ENCODE measurements around the gene KIF1B. TPM values are rescaled to one million over a fixed set of nuclear protein-coding genes. Genes with fewer than 3 reads are reported as not detected.

The KIF1B gene
- polyA plus RNA-seq, 1 donor from 2014 or later: 1.8 TPM

DNA sequence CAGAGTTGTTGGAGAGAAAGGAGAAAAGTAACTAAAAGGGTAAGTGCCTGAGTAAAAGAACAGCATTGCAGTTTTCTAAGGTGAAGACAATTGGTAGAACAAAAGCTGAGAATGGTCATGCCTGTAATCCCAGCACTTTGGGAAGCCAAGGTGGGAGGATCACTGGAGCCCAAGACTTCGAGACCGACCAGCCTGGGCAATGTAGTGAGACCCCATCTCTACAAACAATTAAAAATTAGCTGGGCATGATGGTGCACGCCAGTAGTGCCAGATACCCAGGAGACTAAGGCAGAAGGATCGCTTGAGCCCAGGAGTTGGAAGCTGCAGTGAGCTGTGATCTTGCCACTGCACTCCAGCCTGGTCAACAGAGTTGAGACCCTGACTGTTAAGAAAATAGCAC, 173.3 kb downstream of the KIF1B start:
- H3K27ac Mint-ChIP-seq: peak overlapping the region in 1 of 3 donors; percentile 52
- no peaks in the 10 kb centered on the region for H3K9me3 Mint-ChIP-seq
- H3K4me1 Mint-ChIP-seq: peaks cover 8 to 10% (median 9%) of the 10 kb centered on the region in 3 donors
- H3K4me3 Mint-ChIP-seq: no peak overlapping the region
- peaks cover 7% of the 10 kb centered on the region for H3K36me3 Mint-ChIP-seq
- no peaks in the 10 kb centered on the region for H3K27me3 Mint-ChIP-seq

DNA sequence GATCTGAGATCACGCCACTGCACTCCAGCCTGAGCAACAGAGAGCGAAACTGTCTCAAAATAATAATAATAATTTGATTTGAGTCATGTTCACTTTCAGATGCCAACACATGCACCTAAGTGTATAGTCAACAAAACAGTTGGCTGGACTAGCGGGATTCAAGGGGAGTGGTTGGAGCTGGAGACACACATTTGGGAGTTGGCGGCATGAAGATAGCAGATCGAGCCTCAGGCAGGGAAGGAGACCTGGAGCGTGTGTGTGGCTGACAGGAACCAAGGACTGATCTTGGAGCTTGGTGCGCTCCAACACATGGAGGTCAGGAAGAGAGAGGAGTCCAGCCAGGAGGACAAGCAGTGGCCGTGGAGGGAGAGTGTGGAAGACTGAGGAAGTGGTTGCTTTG, 173.8 kb downstream of the KIF1B start:
- H3K4me3 Mint-ChIP-seq: no peak overlapping the region
- H3K27me3 Mint-ChIP-seq: no peaks in the 10 kb centered on the region
- peaks cover 4% of the 10 kb centered on the region for H3K36me3 Mint-ChIP-seq
- H3K27ac Mint-ChIP-seq: no peak overlapping the region
- no peaks in the 10 kb centered on the region for H3K9me3 Mint-ChIP-seq
- peaks cover 8 to 10% (median 9%) of the 10 kb centered on the region in 3 donors for H3K4me1 Mint-ChIP-seq

DNA sequence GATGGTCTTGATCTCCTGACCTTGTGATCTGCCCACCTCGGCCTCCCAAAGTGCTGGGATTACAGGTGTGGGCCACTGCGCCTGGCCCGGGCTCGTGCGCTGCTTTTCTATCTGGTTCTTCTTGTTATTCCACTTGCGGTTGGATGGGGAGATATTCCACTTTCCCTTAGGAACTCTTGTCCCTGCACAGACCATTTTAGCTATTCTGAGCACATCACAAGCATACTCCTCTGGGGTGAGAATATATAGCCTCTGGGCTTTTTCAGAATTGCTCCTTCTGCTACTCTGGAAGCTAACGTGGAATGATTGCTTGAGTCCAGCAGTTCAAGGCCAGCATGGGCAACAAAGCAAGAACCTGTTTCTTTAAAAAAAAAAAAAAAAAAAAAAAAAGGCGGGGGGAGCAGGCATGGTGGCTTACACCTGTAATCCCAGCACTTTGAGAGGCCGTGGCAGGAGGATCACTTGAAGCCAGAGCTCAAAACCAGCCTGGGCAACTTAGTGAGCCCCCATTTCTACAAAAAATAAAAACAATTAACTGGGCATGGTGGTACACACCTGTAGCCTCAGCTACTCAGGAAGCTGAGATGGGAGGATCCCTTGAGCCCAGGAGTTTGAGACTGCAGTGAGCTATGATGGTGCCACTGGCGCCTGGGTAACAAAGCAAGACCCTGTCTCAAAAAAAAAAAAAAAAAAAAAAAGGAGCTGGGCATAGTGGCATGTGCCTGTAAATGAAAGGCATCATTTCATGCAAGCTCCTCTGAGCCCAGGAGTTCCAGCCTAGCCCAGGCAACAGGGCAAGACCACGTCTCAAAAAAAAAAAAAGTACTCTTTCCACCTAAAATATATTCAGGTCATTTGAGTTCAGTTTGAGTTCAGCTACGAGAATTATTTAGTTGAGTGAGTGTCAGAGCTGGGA, 176.6 kb downstream of the KIF1B start:
- no peaks in the 10 kb centered on the region for H3K9me3 Mint-ChIP-seq
- H3K27me3 Mint-ChIP-seq: no peaks in the 10 kb centered on the region
- no peak overlapping the region for H3K27ac Mint-ChIP-seq
- peaks cover 3% of the 10 kb centered on the region for H3K36me3 Mint-ChIP-seq
- H3K4me1 Mint-ChIP-seq: peaks cover 8 to 10% (median 9%) of the 10 kb centered on the region in 3 donors
- no peak overlapping the region for H3K4me3 Mint-ChIP-seq

DNA sequence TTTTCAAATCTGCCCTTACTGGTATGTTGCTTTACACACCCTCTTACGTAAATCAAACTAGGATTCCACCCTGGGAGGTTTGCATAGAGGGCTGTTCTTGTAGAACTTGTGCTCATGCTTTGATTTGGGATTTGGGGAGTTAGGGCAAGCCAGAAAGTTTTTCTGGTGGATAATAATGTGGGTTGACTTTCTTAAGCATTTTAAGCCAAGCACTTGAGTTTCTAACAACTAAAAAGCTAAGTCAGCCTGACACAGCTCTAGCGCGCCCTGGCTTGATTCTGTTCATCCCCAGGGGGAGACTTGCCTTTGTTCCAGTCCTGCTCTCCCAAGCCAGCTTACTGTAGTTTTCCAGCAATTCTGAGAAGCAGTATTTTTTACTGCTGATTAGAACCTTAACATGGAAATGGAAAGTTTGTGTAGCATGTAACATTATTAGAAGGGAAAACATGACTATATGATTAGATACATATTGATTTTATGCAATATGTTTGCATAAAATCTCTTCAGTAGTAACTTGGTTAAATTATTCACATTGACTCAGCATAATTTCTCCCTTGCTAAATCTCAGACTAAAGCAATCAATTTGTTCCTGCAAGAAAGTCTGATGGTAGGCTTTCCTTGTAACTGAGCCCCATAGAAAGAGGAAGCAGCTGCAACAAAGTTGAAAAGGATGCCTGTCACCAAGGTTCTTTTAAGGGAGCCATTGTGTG, 177.5 kb downstream of the KIF1B start:
- no peaks in the 10 kb centered on the region for H3K9me3 Mint-ChIP-seq
- peak overlapping the region in 1 of 4 donors; percentile 21 for H3K4me3 Mint-ChIP-seq
- no peaks in the 10 kb centered on the region for H3K27me3 Mint-ChIP-seq
- peaks cover 8 to 9% (median 9%) of the 10 kb centered on the region in 3 donors for H3K4me1 Mint-ChIP-seq
- peak overlapping the region; percentile 13 to 53 (median 51) for H3K27ac Mint-ChIP-seq
- H3K36me3 Mint-ChIP-seq: peaks cover 3% of the 10 kb centered on the region

DNA sequence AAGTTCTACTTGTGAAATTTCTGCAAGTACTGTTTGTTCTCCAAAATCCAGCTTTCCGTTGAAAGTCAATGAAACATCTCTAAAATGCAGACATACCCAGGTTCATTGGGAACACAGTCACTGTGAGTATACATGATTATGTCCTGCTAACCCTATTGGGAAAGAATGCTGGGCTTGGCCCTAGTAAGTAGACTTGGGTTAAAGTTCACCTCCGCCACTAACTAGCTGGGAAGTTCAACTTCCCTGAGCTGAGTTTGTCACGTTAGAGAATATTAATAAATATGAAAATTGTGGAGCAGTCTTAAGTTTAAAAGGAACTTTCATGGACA, 178.0 kb downstream of the KIF1B start:
- Mint-ChIP-seq H3K9me3 (no peaks in the 10 kb centered on the region), H3K27me3 (no peaks in the 10 kb centered on the region), H3K27ac (peak overlapping the region in 2 of 3 donors; percentile 13 to 51), H3K36me3 (no peaks in the 10 kb centered on the region), H3K4me1 (peaks cover 7 to 9% (median 8%) of the 10 kb centered on the region in 3 donors), H3K4me3 (peak overlapping the region in 1 of 4 donors; percentile 21)

DNA sequence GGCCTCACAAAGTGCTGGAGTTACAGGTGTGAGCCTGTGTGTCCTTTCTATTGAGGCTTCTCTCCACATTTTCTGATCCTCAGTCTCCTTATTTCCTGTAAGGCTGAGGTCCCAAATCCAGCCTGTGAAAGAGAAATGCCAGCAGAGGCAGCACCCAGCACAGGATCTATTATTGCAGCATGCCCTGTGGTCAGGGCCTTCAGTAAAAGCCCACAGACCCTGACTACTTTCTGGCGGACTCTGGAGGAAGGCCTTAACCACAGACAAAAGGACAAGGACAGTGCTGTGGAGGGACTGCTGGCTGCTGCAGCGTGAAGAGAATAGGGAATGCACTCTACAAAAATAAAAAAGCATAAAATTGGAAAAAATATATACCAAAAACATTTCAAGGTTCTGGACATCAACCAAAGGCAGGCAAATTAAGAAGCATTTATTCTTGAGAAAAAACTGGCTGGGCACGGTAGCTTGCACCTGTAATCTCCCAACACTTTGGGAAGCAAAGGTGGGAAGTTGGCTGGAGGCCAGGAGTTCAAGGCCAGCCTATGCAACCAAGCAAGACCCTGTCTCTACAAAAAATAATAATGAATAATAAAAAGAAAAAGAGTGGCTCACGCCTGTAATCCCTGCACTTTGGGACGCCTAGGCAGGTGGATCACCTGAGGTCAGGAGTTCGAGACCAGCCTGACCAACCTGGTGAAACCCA, 179.1 kb downstream of the KIF1B start:
- no peaks in the 10 kb centered on the region for H3K27me3 Mint-ChIP-seq
- no peak overlapping the region for H3K4me3 Mint-ChIP-seq
- H3K36me3 Mint-ChIP-seq: no peaks in the 10 kb centered on the region
- no peak overlapping the region for H3K27ac Mint-ChIP-seq
- H3K9me3 Mint-ChIP-seq: peaks cover 1 to 6% (median 2%) of the 10 kb centered on the region in 3 donors
- peaks cover 8 to 11% (median 9%) of the 10 kb centered on the region in 3 donors for H3K4me1 Mint-ChIP-seq

DNA sequence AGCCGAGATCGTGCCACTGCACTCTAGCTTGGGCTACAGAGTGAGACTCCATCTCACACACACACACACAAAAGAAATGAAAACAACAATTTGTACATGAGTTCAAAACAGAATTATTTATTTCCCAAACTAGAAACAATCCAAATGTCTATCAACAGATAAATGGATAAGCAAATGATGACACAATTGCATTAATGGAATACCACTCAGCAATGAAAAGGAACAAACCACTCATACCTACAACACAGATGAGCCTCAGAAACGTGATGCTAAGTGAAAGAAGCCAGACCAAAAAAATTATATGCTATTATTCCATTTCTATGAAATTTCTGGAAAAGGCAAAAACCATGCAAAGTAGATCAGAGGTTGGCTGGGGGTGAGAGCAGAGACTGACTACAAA, 186.5 kb downstream of the KIF1B start:
- H3K4me3 Mint-ChIP-seq: peak overlapping the region in 3 of 4 donors; percentile 12 to 84 (median 63)
- H3K9me3 Mint-ChIP-seq: peaks cover 1 to 6% (median 2%) of the 10 kb centered on the region in 3 donors
- H3K36me3 Mint-ChIP-seq: no peaks in the 10 kb centered on the region
- H3K27ac Mint-ChIP-seq: no peak overlapping the region
- H3K4me1 Mint-ChIP-seq: peaks cover 11 to 18% (median 12%) of the 10 kb centered on the region in 3 donors
- H3K27me3 Mint-ChIP-seq: no peaks in the 10 kb centered on the region

DNA sequence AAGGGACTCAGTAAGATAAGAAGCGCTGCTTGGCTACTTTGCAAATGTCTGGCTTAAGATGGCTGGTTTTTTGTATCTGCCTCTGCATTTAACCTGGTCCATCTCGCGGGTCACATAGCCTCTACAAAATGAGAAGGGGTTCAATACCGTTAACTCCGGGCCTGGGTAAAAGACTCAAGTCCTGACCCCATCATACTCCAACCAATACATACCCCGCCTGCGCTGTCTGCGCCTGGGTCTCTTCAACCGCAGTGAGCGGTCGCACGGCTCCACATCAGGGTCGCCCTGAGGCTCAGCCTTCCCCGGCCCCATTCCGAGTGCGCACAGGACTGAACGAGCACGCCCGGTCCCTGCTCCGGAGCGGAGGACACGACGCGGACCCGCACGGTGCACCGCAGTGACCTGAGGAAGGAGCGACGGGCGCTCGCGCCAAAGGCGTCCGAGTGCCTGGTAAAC, 187.9 kb downstream of the KIF1B start:
- no peaks in the 10 kb centered on the region for H3K36me3 Mint-ChIP-seq
- H3K4me3 Mint-ChIP-seq: peak overlapping the region; percentile 93 to 97 (median 96)
- H3K4me1 Mint-ChIP-seq: peaks cover 11 to 18% (median 12%) of the 10 kb centered on the region in 3 donors
- H3K27me3 Mint-ChIP-seq: no peaks in the 10 kb centered on the region
- H3K27ac Mint-ChIP-seq: peak overlapping the region; percentile 36 to 95 (median 76)
- peaks cover 1 to 6% (median 2%) of the 10 kb centered on the region in 3 donors for H3K9me3 Mint-ChIP-seq

DNA sequence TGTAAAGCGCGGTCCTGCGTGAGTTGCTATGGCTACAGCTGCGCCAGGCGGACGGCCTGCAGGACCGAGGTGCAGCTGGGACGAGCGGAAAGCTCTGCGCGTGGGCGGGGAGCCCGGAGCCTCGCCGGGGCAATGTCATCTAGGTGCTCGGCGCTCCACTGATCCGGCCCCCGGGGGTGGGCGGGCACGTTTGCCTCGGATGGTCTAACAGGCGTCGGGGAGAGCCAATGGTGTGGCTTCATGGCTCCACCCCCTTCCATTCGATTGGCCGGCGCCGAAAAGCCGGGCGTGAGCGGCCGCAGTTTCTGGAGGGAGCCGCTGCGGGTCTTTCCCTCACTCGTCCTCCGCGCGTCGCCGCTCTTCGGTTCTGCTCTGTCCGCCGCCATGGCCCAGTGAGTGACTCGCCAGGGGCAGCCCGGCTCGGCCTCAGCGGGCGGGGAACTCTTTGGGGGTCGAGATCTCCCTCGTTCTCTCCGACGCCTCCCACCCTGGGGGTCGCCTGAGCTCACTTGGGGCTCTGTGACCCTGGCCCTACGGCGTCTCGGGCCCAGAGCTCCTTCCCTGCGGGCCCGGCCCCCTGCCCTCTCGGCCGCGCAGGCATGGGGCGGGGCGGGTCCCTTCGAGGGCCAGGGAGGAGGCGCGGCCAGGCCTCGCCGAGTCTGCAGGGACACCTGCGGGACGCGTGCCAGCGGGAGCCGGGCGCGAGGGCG, 188.5 kb downstream of the KIF1B start, which contains the start of gene PGD:
TSS of gene PGD (plus strand) at position 331 of the 710 bp plus-strand sequence. CDS start at position 385, 54 bp downstream.
- peaks cover 0 to 5% (median 0%) of the 10 kb centered on the region in 3 donors for H3K9me3 Mint-ChIP-seq
- H3K4me3 Mint-ChIP-seq: peak within 1 kb of the TSS; percentile 93 to 97 (median 96)
- H3K4me1 Mint-ChIP-seq: peaks cover 12 to 18% (median 13%) of the 10 kb centered on the region in 3 donors
- no peaks in the 10 kb centered on the region for H3K27me3 Mint-ChIP-seq
- peak within 1 kb of the TSS; percentile 76 to 95 (median 79) for H3K27ac Mint-ChIP-seq
- peaks cover 3% of the 10 kb centered on the region for H3K36me3 Mint-ChIP-seq

DNA sequence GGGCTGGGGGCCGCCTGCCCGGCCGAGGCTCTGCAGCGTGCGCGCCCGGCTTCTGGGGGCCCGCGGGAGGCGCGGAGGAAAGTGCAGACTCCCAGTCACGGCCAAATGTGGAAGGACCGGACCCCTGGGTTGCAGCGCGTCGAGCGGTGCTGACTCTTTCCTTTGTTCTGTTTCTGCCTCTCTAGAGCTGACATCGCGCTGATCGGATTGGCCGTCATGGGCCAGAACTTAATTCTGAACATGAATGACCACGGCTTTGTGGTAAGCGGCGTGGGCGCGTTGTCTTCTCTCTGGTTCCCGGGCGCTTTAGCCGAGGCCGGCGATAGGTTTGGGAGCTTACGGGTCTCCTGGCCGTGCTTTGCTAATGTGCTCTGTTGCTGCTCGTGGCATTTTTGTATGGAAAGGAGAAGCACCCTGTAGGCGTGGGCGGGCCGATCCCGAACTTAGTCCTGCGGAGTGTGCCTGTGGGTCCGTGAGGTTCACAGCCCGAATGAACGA, 189.1 kb downstream of the KIF1B start:
- Mint-ChIP-seq H3K4me3 (peak overlapping the region; percentile 91 to 96 (median 94)), H3K27me3 (no peaks in the 10 kb centered on the region), H3K36me3 (peaks cover 5% of the 10 kb centered on the region), H3K9me3 (no peaks in the 10 kb centered on the region), H3K27ac (peak overlapping the region; percentile 2 to 90 (median 79)), H3K4me1 (peaks cover 10 to 17% (median 15%) of the 10 kb centered on the region in 3 donors)

DNA sequence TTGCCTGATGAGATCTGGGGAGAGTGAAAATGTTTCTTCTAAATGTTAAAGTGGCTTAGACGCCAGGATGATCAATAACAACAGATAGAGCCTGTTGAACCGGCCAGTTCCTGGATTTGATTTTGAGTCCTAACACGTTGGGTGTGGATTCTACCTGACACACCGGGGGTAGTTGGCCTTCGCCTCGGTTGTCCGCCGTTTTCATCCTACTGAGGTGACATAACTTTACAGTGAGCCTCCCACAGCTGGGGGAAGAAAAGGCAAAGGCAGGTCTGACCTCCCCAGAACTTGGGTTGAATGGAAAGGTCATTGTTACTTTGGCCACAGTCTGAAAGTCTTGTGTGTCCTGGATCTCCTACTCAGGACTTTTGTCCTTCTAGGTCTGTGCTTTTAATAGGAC, 189.6 kb downstream of the KIF1B start:
- Mint-ChIP-seq H3K27me3 (no peaks in the 10 kb centered on the region), H3K36me3 (peaks cover 7% of the 10 kb centered on the region), H3K27ac (peak overlapping the region; percentile 2 to 79 (median 50)), H3K4me1 (peaks cover 10 to 17% (median 15%) of the 10 kb centered on the region in 3 donors), H3K9me3 (no peaks in the 10 kb centered on the region), H3K4me3 (peak overlapping the region; percentile 91 to 96 (median 94))

DNA sequence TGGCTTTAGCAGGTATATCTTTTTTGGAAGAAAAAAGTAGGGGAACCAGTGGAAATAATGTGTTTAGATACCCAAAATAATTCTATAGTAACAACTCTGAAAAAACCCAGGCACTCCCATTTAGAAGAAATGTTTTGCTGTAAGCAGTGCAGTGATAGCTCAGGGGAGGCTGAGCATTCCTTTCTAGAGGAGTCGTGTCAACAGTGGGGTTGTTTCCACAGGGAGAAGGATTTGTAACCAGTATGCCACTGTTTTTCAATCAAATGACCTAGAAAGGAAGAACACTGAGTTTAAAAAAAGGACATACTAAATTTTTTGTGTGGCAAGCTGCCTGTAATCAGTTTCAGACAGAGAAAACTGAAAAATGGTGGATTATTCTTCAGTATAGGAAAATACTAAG, 190.9 kb downstream of the KIF1B start:
- Mint-ChIP-seq H3K36me3 (peaks cover 7% of the 10 kb centered on the region), H3K27ac (no peak overlapping the region), H3K4me1 (peaks cover 10 to 17% (median 15%) of the 10 kb centered on the region in 3 donors), H3K4me3 (peak overlapping the region in 1 of 4 donors; percentile 41), H3K9me3 (no peaks in the 10 kb centered on the region), H3K27me3 (no peaks in the 10 kb centered on the region)

DNA sequence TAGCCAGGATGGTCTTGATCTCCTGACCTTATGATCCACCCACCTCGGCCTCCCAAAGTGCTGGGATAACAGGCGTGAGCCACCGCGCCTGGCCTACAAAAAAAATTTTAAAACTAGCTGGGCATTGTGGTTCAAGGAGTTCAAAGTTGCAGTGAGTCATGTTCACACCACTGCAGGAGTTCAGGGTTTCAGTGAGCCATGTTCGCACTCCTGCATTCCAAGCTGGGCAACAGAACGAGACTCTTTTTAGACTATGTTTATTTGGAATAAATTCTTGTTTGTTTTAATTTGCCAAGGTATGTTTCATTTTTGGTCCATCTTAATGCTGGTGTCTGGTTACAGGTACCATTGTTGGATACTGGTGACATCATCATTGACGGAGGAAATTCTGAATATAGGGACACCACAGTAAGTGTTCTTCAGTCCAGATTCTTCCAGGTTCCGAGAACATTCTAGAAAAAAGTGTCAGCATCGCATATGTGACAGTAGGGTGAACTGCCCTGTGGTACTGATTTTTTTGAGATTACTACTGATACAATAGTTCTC, 192.4 kb downstream of the KIF1B start:
- H3K27ac Mint-ChIP-seq: no peak overlapping the region
- H3K27me3 Mint-ChIP-seq: no peaks in the 10 kb centered on the region
- peak overlapping the region in 1 of 4 donors; percentile 7 for H3K4me3 Mint-ChIP-seq
- H3K9me3 Mint-ChIP-seq: no peaks in the 10 kb centered on the region
- H3K4me1 Mint-ChIP-seq: peaks cover 10 to 15% (median 14%) of the 10 kb centered on the region in 3 donors
- peaks cover 7% of the 10 kb centered on the region for H3K36me3 Mint-ChIP-seq

Measured in IgD-negative memory B cell (primary cell).